GM12864 (cell line): ENCODE measurements around the gene CNTNAP4.

Experiments
- DNase-seq: peaks from one replicate; pipeline ENCODE4 v3.0.0-alpha.2; 2011; ENCODE audit warnings: low read depth
- H3K4me3 ChIP-seq: 2 replicates; pipeline ENCODE4 v1.5.1; 2011; ENCODE audit warnings: mild to moderate bottlenecking, low read depth, low read length, control low read depth
- TF ChIP-seq, protein P1 (sequence below): IDR thresholded peaks from 2 replicates; pipeline ENCODE4 v1.5.1; 2011; ENCODE audit warnings: low read depth, mild to moderate bottlenecking, moderate library complexity, low read length, control low read depth, inconsistent platforms; ENCODE audit errors: missing control alignments

The CNTNAP4 gene

DNA sequence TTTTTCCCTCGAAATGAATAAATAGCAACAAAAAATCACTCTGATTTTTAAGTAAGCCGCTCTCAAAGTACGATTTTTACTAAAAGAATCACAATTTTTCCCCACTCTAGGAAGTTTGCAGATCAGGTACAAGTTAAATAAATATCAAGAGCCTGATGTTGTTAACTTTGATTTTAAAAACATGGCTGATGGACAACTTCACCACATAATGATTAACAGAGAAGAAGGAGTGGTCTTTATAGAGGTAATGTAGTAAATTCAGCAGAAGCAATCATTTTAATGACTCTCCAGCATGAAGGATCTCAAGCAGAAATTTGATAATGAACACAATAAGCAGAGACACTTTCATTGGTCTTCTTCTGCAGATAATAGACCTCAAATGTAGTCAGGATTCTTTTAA lies 262.4 kb downstream of the CNTNAP4 start:
- no peak overlapping the region for H3K4me3 ChIP-seq
- no peak for DNase-seq
- TF ChIP-seq, protein P1, sequence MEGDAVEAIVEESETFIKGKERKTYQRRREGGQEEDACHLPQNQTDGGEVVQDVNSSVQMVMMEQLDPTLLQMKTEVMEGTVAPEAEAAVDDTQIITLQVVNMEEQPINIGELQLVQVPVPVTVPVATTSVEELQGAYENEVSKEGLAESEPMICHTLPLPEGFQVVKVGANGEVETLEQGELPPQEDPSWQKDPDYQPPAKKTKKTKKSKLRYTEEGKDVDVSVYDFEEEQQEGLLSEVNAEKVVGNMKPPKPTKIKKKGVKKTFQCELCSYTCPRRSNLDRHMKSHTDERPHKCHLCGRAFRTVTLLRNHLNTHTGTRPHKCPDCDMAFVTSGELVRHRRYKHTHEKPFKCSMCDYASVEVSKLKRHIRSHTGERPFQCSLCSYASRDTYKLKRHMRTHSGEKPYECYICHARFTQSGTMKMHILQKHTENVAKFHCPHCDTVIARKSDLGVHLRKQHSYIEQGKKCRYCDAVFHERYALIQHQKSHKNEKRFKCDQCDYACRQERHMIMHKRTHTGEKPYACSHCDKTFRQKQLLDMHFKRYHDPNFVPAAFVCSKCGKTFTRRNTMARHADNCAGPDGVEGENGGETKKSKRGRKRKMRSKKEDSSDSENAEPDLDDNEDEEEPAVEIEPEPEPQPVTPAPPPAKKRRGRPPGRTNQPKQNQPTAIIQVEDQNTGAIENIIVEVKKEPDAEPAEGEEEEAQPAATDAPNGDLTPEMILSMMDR: no peak

DNA sequence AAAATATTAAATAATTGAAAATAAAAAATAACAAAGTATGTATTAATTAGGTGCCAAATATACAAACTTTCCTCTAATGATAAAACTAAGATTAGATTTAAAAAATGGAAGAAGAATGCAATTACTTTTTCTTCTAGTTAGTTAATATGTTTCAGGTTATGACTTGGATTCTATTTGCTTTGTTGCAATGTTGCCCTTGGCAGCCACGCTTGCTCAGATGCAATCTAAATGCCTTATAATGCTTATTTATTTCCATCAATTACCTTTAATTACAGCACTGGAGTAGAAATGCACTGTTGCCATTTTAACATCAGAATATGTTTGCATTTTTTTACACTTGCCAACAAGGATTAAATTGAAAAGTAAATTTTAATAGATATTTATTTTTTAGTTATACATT lies 263.9 kb downstream of the CNTNAP4 start:
- DNase-seq: no peak

DNA sequence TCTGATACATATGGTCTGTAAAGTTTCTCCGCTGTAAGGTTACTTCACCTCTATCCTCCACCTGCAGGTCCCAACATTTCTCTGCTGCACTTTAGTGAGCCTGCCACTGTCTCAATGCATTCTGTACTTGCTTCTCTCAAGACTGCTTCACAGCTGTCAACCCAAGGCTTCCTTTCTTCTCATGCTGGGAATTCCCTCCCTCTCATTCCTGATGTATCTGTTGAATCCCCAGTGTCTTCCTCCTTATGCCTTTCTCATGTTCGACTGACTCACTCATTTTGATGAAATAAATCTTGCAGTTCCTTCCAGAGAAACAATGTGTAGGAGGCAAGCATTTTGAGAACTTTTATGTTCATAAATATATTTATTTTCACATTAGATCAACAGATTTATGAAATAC lies 288.3 kb downstream of the CNTNAP4 start:
- DNase-seq: no peak
- no peak overlapping the region for H3K4me3 ChIP-seq
- TF ChIP-seq, protein P1: no peak

More for the DNA sequence above, 263.9 kb downstream of the CNTNAP4 start:
- no peak overlapping the region for H3K4me3 ChIP-seq
- TF ChIP-seq, protein P1: no peak

DNA sequence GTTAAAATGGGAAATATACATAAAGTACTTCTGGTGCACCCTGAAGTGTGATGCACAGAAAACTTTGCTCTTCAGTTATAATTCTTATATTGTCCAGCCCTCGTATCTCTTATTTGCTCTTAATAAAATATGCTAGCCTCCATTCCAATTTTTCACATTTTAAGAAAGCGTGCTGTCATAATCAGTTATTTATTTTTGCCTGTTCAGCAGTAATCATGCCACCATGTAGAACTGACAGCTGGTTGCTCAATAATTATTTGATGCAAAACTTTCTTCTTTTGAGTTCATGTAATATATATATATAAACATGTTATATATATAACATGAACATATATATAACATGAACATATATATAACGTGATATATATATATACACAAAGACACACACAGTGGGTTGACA lies 294.6 kb downstream of the CNTNAP4 start:
- H3K4me3 ChIP-seq: no peak overlapping the region
- TF ChIP-seq, protein P1: no peak
- DNase-seq: no peak

DNA sequence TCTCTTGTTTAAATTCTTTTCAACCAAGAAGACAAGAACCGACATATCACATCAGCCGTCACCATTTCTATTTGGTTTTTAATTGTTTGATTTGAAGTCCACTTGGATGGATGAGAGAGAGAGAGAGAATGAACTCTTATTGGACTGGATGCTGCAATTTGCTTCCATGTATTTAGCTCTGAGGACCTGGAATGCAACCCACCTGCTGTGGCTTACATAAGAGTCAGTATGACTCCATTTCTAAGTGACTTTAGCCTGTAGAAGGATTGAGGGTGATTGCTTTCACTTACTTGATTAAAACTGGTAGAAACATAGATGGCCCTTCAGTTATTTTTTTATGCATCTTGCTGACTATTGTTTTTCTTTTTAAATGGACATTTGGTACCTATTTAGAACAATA lies 296.1 kb downstream of the CNTNAP4 start:
- DNase-seq: no peak
- H3K4me3 ChIP-seq: no peak overlapping the region
- TF ChIP-seq, protein P1: no peak

DNA sequence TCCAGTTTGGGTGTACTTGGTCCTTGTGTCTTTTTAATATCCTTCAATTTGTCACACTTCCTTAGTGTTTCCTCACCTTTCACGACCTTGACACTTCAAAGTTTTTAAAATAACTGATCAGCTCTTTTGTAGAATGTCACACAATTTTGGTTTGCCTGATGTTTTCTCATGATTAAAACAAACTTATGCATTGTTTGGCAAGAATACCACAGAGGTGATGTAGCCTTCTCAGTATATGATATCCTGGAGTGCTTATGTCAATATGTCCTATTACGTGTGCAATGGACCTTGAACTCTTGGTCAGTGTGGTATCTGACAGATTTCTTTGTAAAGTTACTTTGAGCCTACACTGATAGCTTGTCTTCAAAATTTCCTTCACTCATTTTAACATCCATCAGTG lies 297.4 kb downstream of the CNTNAP4 start:
- no peak for DNase-seq
- TF ChIP-seq, protein P1: no peak

DNA sequence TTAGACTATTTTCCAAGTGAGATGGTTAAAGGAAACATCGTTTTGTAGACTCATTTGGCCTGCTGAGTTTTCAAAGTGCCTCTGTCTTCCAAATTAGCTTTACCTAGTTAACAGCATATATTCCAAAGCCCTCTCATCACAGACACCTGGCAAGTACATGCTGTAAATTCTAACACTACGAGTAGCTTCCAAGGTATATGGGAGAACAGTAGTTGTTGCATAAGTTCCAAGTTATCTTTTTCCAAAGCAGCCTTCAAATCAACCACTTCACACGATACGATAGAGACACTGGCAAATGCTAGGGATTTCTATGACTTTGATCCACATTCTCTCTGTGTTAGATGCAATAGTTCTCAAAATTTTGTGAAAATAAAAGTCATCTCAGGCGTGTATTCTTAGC lies 299.3 kb downstream of the CNTNAP4 start:
- TF ChIP-seq, protein P1: no peak
- no peak for DNase-seq
- no peak overlapping the region for H3K4me3 ChIP-seq

More for the DNA sequence above, 297.4 kb downstream of the CNTNAP4 start:
- no peak overlapping the region for H3K4me3 ChIP-seq
